HepG2 (cell line): ENCODE results near the gene PLXNA4. TPM values are rescaled to one million over a fixed set of nuclear protein-coding genes. Genes with fewer than 3 reads are reported as not detected.

Source experiments
- ATAC-seq: fragments of 200-7000 bp; cut with Tn5 transposase; 3 replicates; pipeline ENCODE4 v1.9.1; 2020; ENCODE audit warnings: mild to moderate bottlenecking, moderate library complexity
- BruUV-seq: library from RNA; stranded (reverse); fragments of 400-500 nt; replicated peaks from 2 replicates; lab custom pipeline; 2021; lab: Mats Ljungman, UMichigan
- CTCF ChIA-PET: fragments of 300-600 bp; formaldehyde crosslinking; extraction: SDS; loops from one replicate; lab custom pipeline; 2021; ENCODE audit warnings: low total read pairs, inconsistent platforms, low intra/inter-chr PET ratio; lab: Yijun Ruan, JAX
- POLR2A ChIA-PET: fragments of 350-600 bp; sonication (Branson Sonifier 250); formaldehyde crosslinking; loops from one replicate; lab custom pipeline; 2020; ENCODE audit warnings: antibody characterized with exemption, inconsistent platforms; lab: Yijun Ruan, JAX
- DNase-seq: peaks from one replicate; pipeline ENCODE4 v3.0.0-alpha.2; 2015; ENCODE audit warnings: low spot score
- FAIRE-seq: peaks from 3 replicates; lab custom pipeline; 2011; peaks lifted over from hg19 to GRCh38; lab: Jason Lieb, UNC
- H2AFZ ChIP-seq: one replicate; pipeline ENCODE4 v1.6.1; 2011; ENCODE audit warnings: low read length, inconsistent platforms
- H3K27ac ChIP-seq: fragments of 300-600 bp; 3 replicates; pipeline ENCODE4 v1.8.0; 2011; ENCODE audit warnings: mixed run types, mild to moderate bottlenecking, mixed read lengths, low read length, inconsistent platforms; ENCODE audit not compliant: insufficient read depth; ENCODE audit errors: extremely low read length
- H3K27me3 ChIP-seq, 2 experiments: fragments of 200-600 bp in 1 of 2; 2 replicates in 1 of 2; 3 replicates in 1 of 2; pipeline versions ENCODE4 v1.6.0 to v1.8.0; 2011; ENCODE audit warnings: low read length in 2 of 2, mild to moderate bottlenecking in 2 of 2, moderate library complexity in 2 of 2, inconsistent platforms in 1 of 2; ENCODE audit not compliant: insufficient read depth in 2 of 2, control insufficient read depth in 1 of 2
- H3K36me3 ChIP-seq, 2 experiments: fragments of 200-600 bp in 1 of 2; replicated peaks in 1 of 2; 2 replicates in 1 of 2; 3 replicates in 1 of 2; pipeline versions ENCODE4 v1.5.1 to v1.8.0; 2011; ENCODE audit warnings: low read length in 2 of 2, inconsistent platforms in 1 of 2; ENCODE audit not compliant: insufficient read depth in 2 of 2, control insufficient read depth in 1 of 2
- H3K4me1 ChIP-seq: 2 replicates; pipeline ENCODE4 v1.5.1; 2012; ENCODE audit warnings: low read length, inconsistent platforms; ENCODE audit not compliant: insufficient read depth
- H3K4me2 ChIP-seq: 2 replicates; pipeline ENCODE4 v1.6.0; 2011; ENCODE audit warnings: low read depth, low read length, inconsistent platforms
- H3K4me3 ChIP-seq, 3 experiments: fragments of 200-600 bp in 1 of 3; sonication (generic), shearing (Covaris generic) in 1 of 3; replicated peaks in 1 of 3; 2 replicates each; pipeline ENCODE4 v1.5.1; 2011 to 2016; ENCODE audit warnings: low read length in 3 of 3, inconsistent platforms in 2 of 3, low read depth in 2 of 3, mild to moderate bottlenecking in 2 of 3, control low read depth in 1 of 3, mixed read lengths in 1 of 3; ENCODE audit not compliant: insufficient read depth in 1 of 3
- H3K79me2 ChIP-seq: one replicate; pipeline ENCODE4 v1.6.1; 2011; ENCODE audit warnings: low read length, inconsistent platforms; ENCODE audit not compliant: insufficient read depth
- H3K9ac ChIP-seq: 2 replicates; pipeline ENCODE4 v1.6.0; 2011; ENCODE audit warnings: mild to moderate bottlenecking, low read depth, low read length, inconsistent platforms; ENCODE audit not compliant: insufficient read depth
- H3K9me3 ChIP-seq: 2 replicates; pipeline ENCODE4 v1.5.1; 2012; ENCODE audit warnings: mild to moderate bottlenecking, low read length
- H4K20me1 ChIP-seq: 2 replicates; pipeline ENCODE4 v1.6.0; 2011; ENCODE audit warnings: inconsistent platforms, mild to moderate bottlenecking, low read length, moderate library complexity; ENCODE audit not compliant: insufficient read depth
- ATF3 ChIP-seq: sonication (generic); formaldehyde crosslinking; IDR thresholded peaks from 2 replicates; pipeline ENCODE4 v1.4.0; 2020; ENCODE audit warnings: missing genetic modification reagents
- ATRX ChIP-seq: sonication (generic); formaldehyde crosslinking; IDR thresholded peaks from 2 replicates; pipeline ENCODE4 v1.4.0; 2020; ENCODE audit warnings: missing genetic modification reagents, borderline replicate concordance
- DNMT1 ChIP-seq: sonication (generic); formaldehyde crosslinking; IDR thresholded peaks from 2 replicates; pipeline ENCODE4 v1.5.1; 2020; ENCODE audit warnings: mild to moderate bottlenecking, missing genetic modification reagents
- FOSL1 ChIP-seq: sonication (generic); formaldehyde crosslinking; IDR thresholded peaks from 2 replicates; pipeline ENCODE4 v1.9.0; 2021; ENCODE audit warnings: missing genetic modification reagents, borderline replicate concordance
- MIXL1 ChIP-seq: IDR thresholded peaks from 2 replicates; pipeline ENCODE4 v1.6.1; 2016
- MYC ChIP-seq: sonication (generic); formaldehyde crosslinking; IDR thresholded peaks from 2 replicates; pipeline ENCODE4 v1.9.0; 2021; ENCODE audit warnings: missing genetic modification reagents, borderline replicate concordance
- NR2C2 ChIP-seq: sonication (generic); formaldehyde crosslinking; IDR thresholded peaks from 2 replicates; pipeline ENCODE4 v1.4.0; 2020; ENCODE audit warnings: missing genetic modification reagents, mild to moderate bottlenecking, moderate library complexity, borderline replicate concordance
- SKI ChIP-seq: fragments of 450-650 bp; IDR thresholded peaks from one replicate; pipeline ENCODE4 v1.6.1; 2018; ENCODE audit warnings: mild to moderate bottlenecking; ENCODE audit not compliant: partially characterized antibody
- YY1 ChIP-seq: IDR thresholded peaks from 2 replicates; pipeline ENCODE4 v1.6.1; 2011; ENCODE audit warnings: low read length, low read depth, moderate library complexity, mild to moderate bottlenecking; ENCODE audit not compliant: insufficient read depth, insufficient replicate concordance
- ZFP1 ChIP-seq: IDR thresholded peaks from 2 replicates; pipeline ENCODE4 v1.6.1; 2016
- ZNF33A ChIP-seq: sonication (generic); formaldehyde crosslinking; IDR thresholded peaks from 2 replicates; pipeline ENCODE4 v1.5.1; 2020; ENCODE audit warnings: missing genetic modification reagents, mild to moderate bottlenecking, moderate library complexity, borderline replicate concordance
- ZNF672 ChIP-seq: sonication (generic); formaldehyde crosslinking; IDR thresholded peaks from 2 replicates; pipeline ENCODE4 v1.8.1; 2022; ENCODE audit warnings: missing genetic modification reagents
- ZNF691 ChIP-seq: sonication (generic); formaldehyde crosslinking; IDR thresholded peaks from 2 replicates; pipeline ENCODE4 v1.4.0; 2020; ENCODE audit warnings: missing genetic modification reagents, low read depth, mild to moderate bottlenecking, borderline replicate concordance
- WGBS: methylation state at CpG from one replicate; pipeline ENCODE4 v1.1.6; 2017; ENCODE audit warnings: low lambda C conversion rate; 5-methylcytosine and 5-hydroxymethylcytosine counted together
- in situ Hi-C: cut with HindIII; loops from 2 replicates; pipeline ENCODE4 v1.10.0; 2017; ENCODE audit warnings: low pct_unique_long_range_greater_than_20kb; ENCODE audit not compliant: extremely low pct_ligation_motif_present
- intact Hi-C: fragments of 100-400 bp; cut with micrococcal nuclease; formaldehyde crosslinking; loops from one replicate; pipeline ENCODE4 v1.10.0; 2022; ENCODE audit not compliant: unreplicated experiment
- polyA plus RNA-seq, 8 experiments: library from polyadenylated mRNA; depleted of rRNA in 3 of 8; stranded (reverse) in 7 of 8; unstranded in 1 of 8; fragments of >200 nt; fragmentation: Illumina TruSeq in 4 of 8; extraction: Trizol in 4 of 8; gene quantifications; 2 replicates each; pipeline versions ENCODE4 v1.2.1 to v1.2.3, GENCODE V29; 2011 to 2016; ENCODE audit warnings: low read depth in 4 of 8, missing spikeins in 1 of 8, mixed read lengths in 1 of 8; ENCODE audit not compliant: insufficient read depth in 1 of 8
- total RNA-seq, 5 experiments: library from RNA; depleted of rRNA; stranded (reverse); fragments of >200 nt; fragmentation: Illumina TruSeq; extraction: Trizol; gene quantifications; 2 replicates each; pipeline ENCODE4 v1.2.3, GENCODE V29; 2016; ENCODE audit warnings: low read depth in 1 of 5
- TF ChIP-seq, protein P1 (sequence below), 2 experiments: fragments of 450-650 bp in 1 of 2; sonication (generic) in 1 of 2; formaldehyde crosslinking; IDR thresholded peaks; 2 replicates each; pipeline versions ENCODE4 v1.5.0 to v1.8.0; 2020 to 2022; ENCODE audit warnings: mild to moderate bottlenecking in 1 of 2, missing genetic modification reagents in 1 of 2
- TF ChIP-seq, protein P2 (sequence below): sonication (generic); formaldehyde crosslinking; conservative IDR thresholded peaks from 2 replicates; pipeline ENCODE4 v1.4.0; 2020; ENCODE audit warnings: missing genetic modification reagents

The PLXNA4 gene
- total and polyA plus RNA-seq, 2 of the 13 experiments (the other 11 are each of a cell fraction or from before 2014, with no cell fraction given) = 0.01 to 0.04 TPM

- in situ Hi-C loops (no loop called here), intact Hi-C loops (no loop called here)
- H3K4me2 ChIP-seq = no peak overlapping the region
- no peak for DNase-seq
- no peaks in the 10 kb centered on the region for H3K9me3 ChIP-seq
- no peaks in the 10 kb centered on the region for H4K20me1 ChIP-seq
- TF ChIP-seq SKI = no peak
- no peak for TF ChIP-seq YY1
- no peak for TF ChIP-seq MYC (CRISPR knock-in tag)
- no peak for TF ChIP-seq ZFP1 (CRISPR knock-in tag)
- no peak for TF ChIP-seq DNMT1 (CRISPR knock-in tag)
- TF ChIP-seq ATRX = no peak
- TF ChIP-seq, protein P1, sequence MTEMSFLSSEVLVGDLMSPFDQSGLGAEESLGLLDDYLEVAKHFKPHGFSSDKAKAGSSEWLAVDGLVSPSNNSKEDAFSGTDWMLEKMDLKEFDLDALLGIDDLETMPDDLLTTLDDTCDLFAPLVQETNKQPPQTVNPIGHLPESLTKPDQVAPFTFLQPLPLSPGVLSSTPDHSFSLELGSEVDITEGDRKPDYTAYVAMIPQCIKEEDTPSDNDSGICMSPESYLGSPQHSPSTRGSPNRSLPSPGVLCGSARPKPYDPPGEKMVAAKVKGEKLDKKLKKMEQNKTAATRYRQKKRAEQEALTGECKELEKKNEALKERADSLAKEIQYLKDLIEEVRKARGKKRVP (CRISPR knock-in tag; IDR thresholded peaks at IDR 0.05) = no peak
- TF ChIP-seq ZNF672 (CRISPR knock-in tag) = no peak
- no peak for TF ChIP-seq ZNF691 (CRISPR knock-in tag)
- TF ChIP-seq, protein P2, sequence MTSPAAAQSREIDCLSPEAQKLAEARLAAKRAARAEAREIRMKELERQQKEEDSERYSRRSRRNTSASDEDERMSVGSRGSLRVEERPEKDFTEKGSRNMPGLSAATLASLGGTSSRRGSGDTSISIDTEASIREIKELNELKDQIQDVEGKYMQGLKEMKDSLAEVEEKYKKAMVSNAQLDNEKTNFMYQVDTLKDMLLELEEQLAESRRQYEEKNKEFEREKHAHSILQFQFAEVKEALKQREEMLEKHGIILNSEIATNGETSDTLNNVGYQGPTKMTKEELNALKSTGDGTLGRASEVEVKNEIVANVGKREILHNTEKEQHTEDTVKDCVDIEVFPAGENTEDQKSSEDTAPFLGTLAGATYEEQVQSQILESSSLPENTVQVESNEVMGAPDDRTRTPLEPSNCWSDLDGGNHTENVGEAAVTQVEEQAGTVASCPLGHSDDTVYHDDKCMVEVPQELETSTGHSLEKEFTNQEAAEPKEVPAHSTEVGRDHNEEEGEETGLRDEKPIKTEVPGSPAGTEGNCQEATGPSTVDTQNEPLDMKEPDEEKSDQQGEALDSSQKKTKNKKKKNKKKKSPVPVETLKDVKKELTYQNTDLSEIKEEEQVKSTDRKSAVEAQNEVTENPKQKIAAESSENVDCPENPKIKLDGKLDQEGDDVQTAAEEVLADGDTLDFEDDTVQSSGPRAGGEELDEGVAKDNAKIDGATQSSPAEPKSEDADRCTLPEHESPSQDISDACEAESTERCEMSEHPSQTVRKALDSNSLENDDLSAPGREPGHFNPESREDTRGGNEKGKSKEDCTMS (CRISPR knock-in tag) = no peak
- no peak for TF ChIP-seq FOSL1 (CRISPR knock-in tag)
- TF ChIP-seq NR2C2 (CRISPR knock-in tag) = no peak
- no peak for TF ChIP-seq ATF3
- no peak for TF ChIP-seq MIXL1 (CRISPR knock-in tag)
- TF ChIP-seq ZNF33A (CRISPR knock-in tag) = no peak
- WGBS = 69% methylated on average over 5 of the region's 5 CpGs
- ATAC-seq = no peak
- BruUV-seq = no TSS peak
- H3K27ac ChIP-seq = no peak overlapping the region
- H3K27me3 ChIP-seq = no peaks in the 10 kb centered on the region
- no peaks in the 10 kb centered on the region for H3K36me3 ChIP-seq
- no peak overlapping the region for H3K4me3 ChIP-seq
- H3K79me2 ChIP-seq = no peaks in the 10 kb centered on the region
- POLR2A ChIA-PET = no interaction called here
- no peak overlapping the region for H2AFZ ChIP-seq
- FAIRE-seq = no peak
- H3K4me1 ChIP-seq = no peaks in the 10 kb centered on the region
- CTCF ChIA-PET = no interaction called here
- no peak overlapping the region for H3K9ac ChIP-seq
Measured at GRCh38 chr7:132336797-132337196, 239.5 kb downstream of the PLXNA4 start.
